Measurements from ENCODE around the gene OXTR.

Gene OXTR

DNA sequence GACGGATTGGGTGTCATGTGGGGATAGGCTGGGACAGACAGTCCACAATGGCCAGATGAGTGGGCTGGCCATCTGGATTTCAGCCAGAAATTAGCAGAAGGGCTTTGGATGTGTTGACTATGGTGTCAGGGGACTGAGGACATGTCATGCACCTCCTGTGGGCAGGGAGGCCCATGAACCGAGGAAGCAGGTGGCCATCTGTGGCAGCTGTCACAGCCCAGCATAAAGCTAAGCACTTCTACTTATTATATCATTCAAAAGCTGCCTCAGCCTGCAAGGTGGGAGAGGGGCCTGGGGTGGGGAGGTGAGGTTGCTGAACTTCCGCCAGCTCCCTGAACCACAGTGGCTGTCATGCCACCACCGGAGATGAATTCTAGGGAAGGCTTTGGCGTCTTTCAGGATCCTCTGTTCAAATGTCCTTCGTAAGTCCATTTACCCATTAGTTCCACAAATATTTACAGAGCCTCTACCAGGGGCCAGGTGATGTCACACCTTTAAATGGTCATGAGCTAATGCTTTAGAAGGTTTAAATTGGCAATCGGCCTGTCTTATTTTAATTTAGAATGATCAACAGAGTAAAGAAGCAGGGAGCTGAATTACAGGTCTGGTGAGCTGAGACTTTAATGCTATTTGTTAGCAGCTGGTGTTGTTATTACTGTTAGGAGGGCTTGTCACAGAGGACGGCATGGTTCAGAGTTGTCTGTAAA lies 59.5 kb downstream of the OXTR start:
- Histone ChIP-seq H3K27me3 (ENCODE audit: control insufficient read depth in 1 of 2, insufficient read depth in 2 of 2, low read length in 2 of 2) (no peaks in the 10 kb centered on the region), H3K27ac (ENCODE audit: low read length) (no peak overlapping the region), H3K9ac (ENCODE audit: low read length in 2 of 2) (no peak overlapping the region), H3K9me3 (ENCODE audit: control insufficient read depth in 2 of 2, low read length in 2 of 2) (no peaks in the 10 kb centered on the region), H3K4me1 (ENCODE audit: control insufficient read depth, insufficient read depth, low read length) (no peaks in the 10 kb centered on the region), H3K4me3 (ENCODE audit: low read length in 2 of 2) (no peak overlapping the region), H3K36me3 (ENCODE audit: control insufficient read depth in 2 of 2, insufficient read depth in 2 of 2, low read length in 2 of 2) (no peaks in the 10 kb centered on the region)

DNA sequence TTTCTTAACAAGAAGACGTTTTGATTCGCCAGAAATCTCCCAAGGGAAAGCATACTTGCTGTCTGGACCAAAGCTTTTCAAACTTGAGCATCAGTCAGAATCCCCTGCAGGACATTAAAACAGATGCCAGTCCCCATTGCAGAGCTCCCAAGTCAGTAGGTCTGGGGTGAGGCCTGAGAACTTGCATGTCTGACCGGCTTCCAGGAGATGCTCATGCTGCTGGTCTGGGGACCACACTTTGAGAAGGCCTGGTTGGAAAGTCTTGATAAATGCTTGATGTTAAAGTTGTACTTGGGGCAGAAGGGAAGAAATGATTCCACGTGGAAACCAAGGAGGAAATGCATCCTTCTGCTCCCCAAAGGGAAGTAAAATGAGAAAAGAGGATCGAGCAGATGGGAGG lies 60.1 kb downstream of the OXTR start:
- Histone ChIP-seq H3K9ac (ENCODE audit: low read length in 2 of 2) (no peak overlapping the region), H3K36me3 (ENCODE audit: control insufficient read depth in 2 of 2, insufficient read depth in 2 of 2, low read length in 2 of 2) (no peaks in the 10 kb centered on the region), H3K27me3 (ENCODE audit: control insufficient read depth in 1 of 2, insufficient read depth in 2 of 2, low read length in 2 of 2) (no peaks in the 10 kb centered on the region), H3K4me3 (ENCODE audit: low read length in 2 of 2) (no peak overlapping the region), H3K27ac (ENCODE audit: low read length) (no peak overlapping the region), H3K9me3 (ENCODE audit: control insufficient read depth in 2 of 2, low read length in 2 of 2) (no peaks in the 10 kb centered on the region), H3K4me1 (ENCODE audit: control insufficient read depth, insufficient read depth, low read length) (no peaks in the 10 kb centered on the region)

DNA sequence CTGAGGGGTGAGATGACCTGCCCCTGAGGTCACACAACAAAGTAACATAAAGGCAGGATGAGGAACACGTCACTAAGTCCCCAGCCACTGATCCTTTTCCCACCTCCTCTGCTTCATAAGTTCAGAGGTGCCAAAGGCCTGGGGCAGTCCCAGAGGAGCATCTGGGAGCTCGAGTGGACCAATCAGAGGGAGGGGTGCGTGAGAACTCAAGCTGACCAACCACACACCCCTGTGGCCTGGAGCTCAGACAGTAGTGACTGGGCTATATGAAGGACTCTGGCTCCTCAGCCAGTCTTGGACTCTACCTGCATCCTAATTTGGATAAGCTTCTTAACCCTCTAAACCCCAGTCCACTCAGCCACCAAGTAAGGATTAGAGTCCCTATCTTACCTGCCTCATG lies 63.8 kb downstream of the OXTR start:
- Histone ChIP-seq H3K9ac (ENCODE audit: low read length in 2 of 2) (no peak overlapping the region), H3K4me3 (ENCODE audit: low read length in 2 of 2) (no peak overlapping the region), H3K9me3 (ENCODE audit: control insufficient read depth in 2 of 2, low read length in 2 of 2) (peaks cover 0 to 2% of the 10 kb centered on the region in 2 donors), H3K4me1 (ENCODE audit: control insufficient read depth, insufficient read depth, low read length) (no peaks in the 10 kb centered on the region), H3K27ac (ENCODE audit: low read length) (no peak overlapping the region), H3K27me3 (ENCODE audit: control insufficient read depth in 1 of 2, insufficient read depth in 2 of 2, low read length in 2 of 2) (no peaks in the 10 kb centered on the region), H3K36me3 (ENCODE audit: control insufficient read depth in 2 of 2, insufficient read depth in 2 of 2, low read length in 2 of 2) (no peaks in the 10 kb centered on the region)

DNA sequence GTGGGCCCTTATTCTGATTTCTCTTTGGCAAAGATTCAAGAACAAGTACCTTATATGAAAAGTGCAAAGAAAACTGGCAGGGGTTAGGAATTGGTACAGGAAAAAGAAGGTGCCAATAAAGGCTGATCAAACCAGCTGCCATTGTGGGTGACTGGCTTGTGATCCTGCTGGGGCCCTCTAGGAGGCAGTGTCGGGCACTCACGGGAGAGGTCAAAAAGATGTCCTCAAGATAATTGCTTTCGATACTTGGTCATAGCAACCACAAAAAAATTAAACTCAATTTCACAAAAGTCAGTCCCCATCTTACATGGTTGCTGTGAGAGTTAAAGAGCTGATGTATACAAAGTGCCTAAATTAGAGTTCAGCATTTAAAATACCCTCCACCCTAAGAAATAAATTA lies 66.9 kb downstream of the OXTR start:
- Histone ChIP-seq H3K27me3 (ENCODE audit: control insufficient read depth in 1 of 2, insufficient read depth in 2 of 2, low read length in 2 of 2) (no peaks in the 10 kb centered on the region), H3K4me1 (ENCODE audit: control insufficient read depth, insufficient read depth, low read length) (no peaks in the 10 kb centered on the region), H3K9me3 (ENCODE audit: control insufficient read depth in 2 of 2, low read length in 2 of 2) (peaks cover 2 to 9% of the 10 kb centered on the region in 2 donors), H3K27ac (ENCODE audit: low read length) (no peak overlapping the region), H3K9ac (ENCODE audit: low read length in 2 of 2) (no peak overlapping the region), H3K4me3 (ENCODE audit: low read length in 2 of 2) (no peak overlapping the region), H3K36me3 (ENCODE audit: control insufficient read depth in 2 of 2, insufficient read depth in 2 of 2, low read length in 2 of 2) (no peaks in the 10 kb centered on the region)

All from stomach smooth muscle (tissue), 2 donors.